NB4 (cell line): ENCODE data around the gene MRPL14.

Experiments used
- DNase-seq: peaks from one replicate; pipeline ENCODE4 v3.0.0; 2010; ENCODE audit warnings: low read depth
- H3K4me3 ChIP-seq: one replicate; pipeline ENCODE4 v1.5.1; 2011; ENCODE audit warnings: mild to moderate bottlenecking, low read depth, low read length, moderate library complexity
- CTCF ChIP-seq: IDR thresholded peaks from one replicate; pipeline ENCODE4 v1.5.1; 2012; ENCODE audit warnings: low read depth, low read length
- MAX ChIP-seq: IDR thresholded peaks from 2 replicates; pipeline ENCODE4 v1.6.1; 2011; ENCODE audit warnings: low read depth, low read length
- MYC ChIP-seq: IDR thresholded peaks from 2 replicates; pipeline ENCODE4 v1.6.1; 2011; ENCODE audit warnings: low read depth, low read length
- POLR2A ChIP-seq: IDR thresholded peaks from 2 replicates; pipeline ENCODE4 v1.6.1; 2011; ENCODE audit warnings: mild to moderate bottlenecking; ENCODE audit not compliant: insufficient read length; ENCODE audit errors: extremely low read depth

Gene MRPL14

GRCh38 chr6:44110005-44110676 is 17.1 kb downstream of the MRPL14 start:
- DNase-seq, result no peak
- TF ChIP-seq MAX, result no peak
- TF ChIP-seq CTCF, result no peak
- TF ChIP-seq POLR2A, result no peak
- no peak for TF ChIP-seq MYC
- H3K4me3 ChIP-seq, result no peak overlapping the region

GRCh38 chr6:44109212-44109611 is 18.0 kb downstream of the MRPL14 start:
- no peak for DNase-seq
- H3K4me3 ChIP-seq, result no peak overlapping the region
- no peak for TF ChIP-seq MYC
- TF ChIP-seq CTCF, result no peak
- TF ChIP-seq POLR2A, result no peak
- no peak for TF ChIP-seq MAX

GRCh38 chr6:44108471-44108870 is 18.8 kb downstream of the MRPL14 start:
- TF ChIP-seq POLR2A (no peak), CTCF (no peak), MYC (no peak), MAX (no peak)
- H3K4me3 ChIP-seq, result no peak overlapping the region
- no peak for DNase-seq

DNA sequence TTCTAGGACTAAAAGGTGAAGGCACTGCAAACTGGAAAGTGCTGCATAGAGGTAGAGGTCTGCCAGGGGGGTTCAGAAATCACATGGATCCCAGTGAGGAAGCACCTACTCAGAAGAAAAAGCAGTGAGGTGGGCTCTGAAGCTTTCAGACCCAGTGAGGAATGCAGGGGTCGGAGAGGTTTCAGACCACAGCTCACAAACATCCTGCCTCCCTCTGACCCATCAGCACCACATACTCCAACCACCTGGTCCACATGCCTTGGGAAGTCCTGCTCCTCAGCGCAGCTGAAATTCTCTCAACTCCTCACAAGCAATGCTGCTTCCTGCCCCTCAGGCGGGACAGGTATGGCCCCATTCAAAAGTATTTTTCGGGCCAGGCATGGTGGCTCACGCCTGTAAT is 20.2 kb downstream of the MRPL14 start:
- H3K4me3 ChIP-seq, result no peak overlapping the region
- TF ChIP-seq POLR2A (no peak), MAX (no peak), CTCF (no peak), MYC (no peak)
- no peak for DNase-seq

GRCh38 chr6:44105993-44106740 is 21.1 kb downstream of the MRPL14 start:
- TF ChIP-seq CTCF (no peak), MAX (no peak), POLR2A (no peak), MYC (no peak)
- no peak overlapping the region for H3K4me3 ChIP-seq
- no peak for DNase-seq
